GM18868 (cell line): Measurements from ENCODE around the gene MYL7.
A peak's percentile ranks its signal among the peaks of the same experiment; 100 is the strongest.

Experiments
- ATAC-seq: cut with Tn5 transposase; IDR thresholded peaks from one replicate; pipeline ENCODE4 v1.9.1; 2021; ENCODE audit warnings: mild to moderate bottlenecking, moderate library complexity; ENCODE audit not compliant: unreplicated experiment

MYL7 gene

GRCh38 chr7:44101966-44102845 is 38.9 kb downstream of the MYL7 start:
- ATAC-seq, result no peak

- ATAC-seq, result no peak
These were observed 39.7 kb downstream of the MYL7 start for GRCh38 chr7:44101303-44101965.

- ATAC-seq, result no peak
These were observed 40.5 kb downstream of the MYL7 start for GRCh38 chr7:44100458-44101302.

- no peak for ATAC-seq
These were observed 41.5 kb downstream of the MYL7 start for GRCh38 chr7:44099669-44100068.

- ATAC-seq, result no peak
These were observed 42.8 kb downstream of the MYL7 start for GRCh38 chr7:44098092-44099068.

GRCh38 chr7:44097064-44097932 is 43.8 kb downstream of the MYL7 start:
- ATAC-seq, result peak; percentile 68

GRCh38 chr7:44096326-44096881 is 44.7 kb downstream of the MYL7 start:
- no peak for ATAC-seq

GRCh38 chr7:44095781-44096180 is 45.4 kb downstream of the MYL7 start:
- ATAC-seq, result no peak

- ATAC-seq, result no peak
These were observed 46.1 kb downstream of the MYL7 start for GRCh38 chr7:44094883-44095592.

- ATAC-seq, result no peak
These were observed 46.8 kb downstream of the MYL7 start for GRCh38 chr7:44094365-44094764.

GRCh38 chr7:44093102-44093641 is 48.0 kb downstream of the MYL7 start:
- no peak for ATAC-seq
